ENCODE data around the gene OXLD1. TPM values are rescaled to one million over a fixed set of nuclear protein-coding genes. Genes with fewer than 3 reads are reported as not detected.

Gene OXLD1
- total RNA-seq, 1 experiment from 2014 or later: 46.7 TPM

- Histone ChIP-seq H3F3A (ENCODE audit: low read length, unreplicated experiment) (peaks cover 8% of the 10 kb centered on the region), H3K9me3 (ENCODE audit: low read length) (no peaks in the 10 kb centered on the region), H2AFZ (ENCODE audit: low read length) (no peak overlapping the region), H3K9ac (ENCODE audit: low read length) (no peak overlapping the region), H3K79me2 (ENCODE audit: low read length) (peaks cover 46% of the 10 kb centered on the region), H3K36me3 (ENCODE audit: low read depth, low read length) (peaks cover 35% of the 10 kb centered on the region), H3K27me3 (ENCODE audit: low read length) (no peaks in the 10 kb centered on the region), H3K27ac (ENCODE audit: low read length) (no peak overlapping the region), H3K9me2 (replicated peaks; ENCODE audit: low read length) (no peaks in the 10 kb centered on the region), H4K20me1 (ENCODE audit: low read length) (0 out of 2 replicates have a peak, but pooled peaks cover 5% of the 10 kb centered on the region), H3K4me3 (ENCODE audit: low read length) (no peak overlapping the region), H3K4me1 (ENCODE audit: insufficient read depth, low read length) (peaks cover 35% of the 10 kb centered on the region), H3K4me2 (ENCODE audit: low read length) (no peak overlapping the region)
- CTCF ChIA-PET: no interaction called here
- POLR2A ChIA-PET (ENCODE audit: unreplicated experiment): no interaction called here
- ATAC-seq (no peak), DNase-seq (no peak)
- BruUV-seq (replicated peaks): no TSS peak
- intact Hi-C loops (cut with micrococcal nuclease): no loop called here
- TF ChIP-seq EZH2phosphoT487 (IDR thresholded peaks at IDR 0.05; ENCODE audit: borderline replicate concordance, low read length) (no peak), CTCF (conservative IDR thresholded peaks at IDR 0.05; ENCODE audit: low read depth, low read length) (no peak), EZH2 (IDR thresholded peaks at IDR 0.05; ENCODE audit: low read length, unreplicated experiment) (no peak)
These were observed 42.4 kb upstream of the OXLD1 start for GRCh38 chr17:81708739-81709185.

GRCh38 chr17:81707725-81708646 lies 41.6 kb upstream of the OXLD1 start:
- DNase-seq: no peak
- ChIA-PET POLR2A (ENCODE audit: unreplicated experiment) (no interaction called here), CTCF (no interaction called here)
- Histone ChIP-seq H3K27ac (ENCODE audit: low read length) (no peak overlapping the region), H3K79me2 (ENCODE audit: low read length) (peaks cover 46% of the 10 kb centered on the region), H3K4me1 (ENCODE audit: insufficient read depth, low read length) (peaks cover 28% of the 10 kb centered on the region), H3K4me3 (ENCODE audit: low read length) (no peak overlapping the region), H3F3A (ENCODE audit: low read length, unreplicated experiment) (peaks cover 8% of the 10 kb centered on the region), H3K27me3 (ENCODE audit: low read length) (no peaks in the 10 kb centered on the region), H3K36me3 (ENCODE audit: low read depth, low read length) (peaks cover 35% of the 10 kb centered on the region), H3K9ac (ENCODE audit: low read length) (no peak overlapping the region), H2AFZ (ENCODE audit: low read length) (no peak overlapping the region), H3K4me2 (ENCODE audit: low read length) (no peak overlapping the region), H3K9me2 (replicated peaks; ENCODE audit: low read length) (no peaks in the 10 kb centered on the region), H3K9me3 (ENCODE audit: low read length) (no peaks in the 10 kb centered on the region), H4K20me1 (ENCODE audit: low read length) (0 out of 2 replicates have a peak, but pooled peaks cover 5% of the 10 kb centered on the region)
- no peak for ATAC-seq
- TF ChIP-seq EZH2phosphoT487 (IDR thresholded peaks at IDR 0.05; ENCODE audit: borderline replicate concordance, low read length): no peak
- no peak for TF ChIP-seq CTCF (conservative IDR thresholded peaks at IDR 0.05; ENCODE audit: low read depth, low read length)
- no peak for TF ChIP-seq EZH2 (IDR thresholded peaks at IDR 0.05; ENCODE audit: low read length, unreplicated experiment)
- intact Hi-C loops (cut with micrococcal nuclease): no loop called here
- BruUV-seq (replicated peaks): no TSS peak

Measured in PC-3 (cell line).